ENCODE measurements around the gene HTT.

DNA sequence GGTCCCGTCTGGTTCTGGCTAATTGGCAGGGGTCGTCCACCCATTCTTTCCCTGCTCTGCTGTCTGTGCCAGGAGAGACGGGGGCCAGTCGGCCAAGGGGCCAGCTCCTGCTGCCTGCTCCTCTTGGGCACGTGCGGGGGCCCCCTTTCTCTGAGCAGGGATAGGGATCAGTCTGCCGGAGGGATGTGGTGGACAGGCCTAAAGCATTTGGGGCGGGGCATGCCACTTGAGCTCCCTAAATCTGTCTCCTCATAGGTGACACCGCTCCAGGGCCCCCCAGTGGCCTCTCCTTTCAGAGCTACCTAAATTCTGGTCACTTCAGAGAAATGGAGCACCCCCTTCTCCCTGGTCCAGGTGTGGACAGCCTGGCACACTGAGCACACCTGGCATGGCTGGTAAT is 170.3 kb downstream of the HTT start:
- TF ChIP-seq EP300 (IDR thresholded peaks at IDR 0.05; ENCODE audit: low read length) (no peak), ZNF133 (CRISPR knock-in tag; IDR thresholded peaks at IDR 0.05) (no peak), SREBF2 (CRISPR knock-in tag; IDR thresholded peaks at IDR 0.05) (no peak), CBFB (CRISPR knock-in tag; IDR thresholded peaks at IDR 0.05) (no peak), ZNF24 (IDR thresholded peaks at IDR 0.05) (no peak), CEBPB (tag; IDR thresholded peaks at IDR 0.05) (no peak)
- TF ChIP-seq, protein P1, sequence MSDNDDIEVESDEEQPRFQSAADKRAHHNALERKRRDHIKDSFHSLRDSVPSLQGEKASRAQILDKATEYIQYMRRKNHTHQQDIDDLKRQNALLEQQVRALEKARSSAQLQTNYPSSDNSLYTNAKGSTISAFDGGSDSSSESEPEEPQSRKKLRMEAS (CRISPR knock-in tag; IDR thresholded peaks at IDR 0.05): no peak
- TF ChIP-seq, protein P2, sequence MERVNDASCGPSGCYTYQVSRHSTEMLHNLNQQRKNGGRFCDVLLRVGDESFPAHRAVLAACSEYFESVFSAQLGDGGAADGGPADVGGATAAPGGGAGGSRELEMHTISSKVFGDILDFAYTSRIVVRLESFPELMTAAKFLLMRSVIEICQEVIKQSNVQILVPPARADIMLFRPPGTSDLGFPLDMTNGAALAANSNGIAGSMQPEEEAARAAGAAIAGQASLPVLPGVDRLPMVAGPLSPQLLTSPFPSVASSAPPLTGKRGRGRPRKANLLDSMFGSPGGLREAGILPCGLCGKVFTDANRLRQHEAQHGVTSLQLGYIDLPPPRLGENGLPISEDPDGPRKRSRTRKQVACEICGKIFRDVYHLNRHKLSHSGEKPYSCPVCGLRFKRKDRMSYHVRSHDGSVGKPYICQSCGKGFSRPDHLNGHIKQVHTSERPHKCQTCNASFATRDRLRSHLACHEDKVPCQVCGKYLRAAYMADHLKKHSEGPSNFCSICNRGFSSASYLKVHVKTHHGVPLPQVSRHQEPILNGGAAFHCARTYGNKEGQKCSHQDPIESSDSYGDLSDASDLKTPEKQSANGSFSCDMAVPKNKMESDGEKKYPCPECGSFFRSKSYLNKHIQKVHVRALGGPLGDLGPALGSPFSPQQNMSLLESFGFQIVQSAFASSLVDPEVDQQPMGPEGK (CRISPR knock-in tag; IDR thresholded peaks at IDR 0.05; ENCODE audit: borderline replicate concordance): no peak
